A204.1 (cell line): ENCODE measurements around the gene OCA2.
"Not testable (repeated sequence)": the region's sequence is repeated elsewhere in the genome, so short reads cannot be mapped to it uniquely, and the experiment has no call there.

Experiments
- FAIRE-seq: peaks from 2 replicates; lab custom pipeline; 2012; peaks lifted over from hg19 to GRCh38; lab: Jason Lieb, UNC

Gene OCA2

DNA sequence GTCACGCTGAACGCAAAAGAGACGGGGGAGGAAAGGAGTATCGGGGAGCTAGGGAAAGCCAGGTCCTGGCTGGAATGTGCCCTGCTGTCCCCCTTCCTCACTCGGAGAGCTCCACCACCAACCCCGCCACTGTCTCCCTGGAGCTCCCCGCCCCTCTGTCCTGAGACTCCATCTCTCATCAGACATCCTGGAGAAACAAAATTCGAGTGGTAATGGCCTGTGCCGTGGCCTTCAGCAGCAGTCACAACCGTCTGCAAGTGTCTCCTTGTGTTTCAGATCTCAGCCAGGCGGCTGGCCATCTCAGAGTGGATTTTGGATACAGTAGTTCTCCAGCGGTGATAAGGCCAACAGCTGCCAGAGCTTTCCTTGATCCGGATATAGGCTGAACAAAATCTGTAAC, 76.9 kb downstream of the OCA2 start:
- FAIRE-seq = no peak

DNA sequence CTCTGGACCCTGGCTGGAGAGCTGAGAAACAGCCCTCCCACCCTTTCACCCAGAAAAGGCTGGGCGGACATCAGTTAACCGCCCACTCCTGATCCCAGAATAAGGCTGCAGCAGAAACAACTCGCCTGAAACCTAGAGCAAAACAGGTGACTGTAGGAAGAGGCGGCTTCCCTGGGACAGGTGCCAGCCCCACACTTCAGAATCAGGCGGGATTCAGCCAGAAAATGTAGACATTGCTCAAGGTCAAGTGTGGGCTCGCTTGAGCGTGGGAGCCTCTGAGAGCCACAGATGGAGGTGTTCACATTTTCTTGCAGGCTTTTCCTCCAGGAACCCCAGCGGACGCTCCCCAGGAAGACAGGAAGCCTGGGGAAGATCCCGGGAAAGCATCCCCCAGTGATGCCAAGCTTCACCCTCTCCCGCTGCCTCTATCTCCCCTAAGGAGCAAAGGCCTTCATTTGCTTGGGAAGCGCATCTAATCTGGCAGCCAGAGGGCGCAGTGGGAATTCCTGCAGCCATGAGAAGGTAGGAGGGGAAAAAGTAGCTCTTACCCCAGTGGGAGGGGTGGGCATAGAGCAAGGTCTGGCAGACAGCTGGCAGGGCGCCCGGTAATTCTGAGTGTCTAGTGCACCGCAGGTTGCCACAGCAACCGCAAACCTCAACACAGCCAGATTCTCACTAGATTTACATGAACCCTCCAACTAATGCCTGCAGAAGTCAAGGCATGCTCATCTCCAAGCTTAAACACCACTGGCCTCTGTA, 77.7 kb downstream of the OCA2 start:
- FAIRE-seq = no peak

DNA sequence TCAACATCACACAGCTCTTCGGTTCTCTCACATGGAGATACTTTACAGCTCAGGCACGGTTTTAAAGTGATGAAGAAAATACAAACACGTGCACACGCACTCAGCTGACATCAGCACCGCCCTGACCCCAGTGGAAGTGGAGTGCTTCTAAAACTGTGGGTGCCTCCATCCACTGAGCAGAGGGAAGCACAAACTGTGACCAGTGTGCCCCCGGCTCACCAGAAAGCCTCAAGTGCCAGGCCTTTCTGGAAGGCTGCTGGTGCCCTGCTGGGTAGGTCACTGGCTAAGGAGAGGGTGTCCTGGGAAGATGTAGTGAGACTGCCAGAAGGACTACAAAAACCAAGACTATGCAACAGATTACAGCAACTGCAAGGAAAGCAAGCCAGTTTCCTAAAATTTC, 78.5 kb downstream of the OCA2 start:
- no peak for FAIRE-seq

DNA sequence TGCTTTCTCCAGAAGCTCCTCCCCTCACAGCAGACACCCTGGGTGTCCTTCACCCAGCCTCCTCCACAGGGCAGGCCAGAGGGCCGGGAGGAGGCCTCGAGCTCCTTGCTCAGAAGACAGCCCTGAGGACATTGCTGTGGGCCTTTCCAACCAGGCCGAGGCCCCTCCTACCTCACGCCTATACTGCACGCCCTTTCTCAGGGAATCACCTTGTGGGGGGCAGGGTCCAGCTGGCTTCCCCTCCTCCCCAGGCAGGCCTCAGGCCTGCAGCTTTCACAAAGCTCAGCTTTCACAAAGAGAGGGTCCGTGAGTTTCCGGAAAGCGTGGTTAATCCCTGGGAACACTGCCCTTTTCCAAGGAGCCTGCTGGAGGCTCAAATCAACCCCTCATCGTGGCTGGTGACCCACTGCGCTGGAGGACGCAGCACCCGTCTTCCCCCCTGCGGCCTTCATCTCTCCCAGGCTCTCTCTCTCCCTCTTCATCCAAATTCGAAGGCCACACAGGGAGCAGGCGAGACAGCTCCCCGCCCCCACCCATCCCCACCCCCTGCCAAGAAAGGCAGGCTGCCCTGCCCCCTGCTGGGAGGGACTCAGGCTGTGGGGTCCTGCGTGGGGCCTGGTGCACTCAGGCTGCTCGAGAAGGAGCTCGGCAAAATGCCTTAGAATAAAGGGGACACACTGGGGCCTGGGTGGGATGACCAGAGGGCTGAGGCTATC, 79.4 kb downstream of the OCA2 start:
- FAIRE-seq = no peak

DNA sequence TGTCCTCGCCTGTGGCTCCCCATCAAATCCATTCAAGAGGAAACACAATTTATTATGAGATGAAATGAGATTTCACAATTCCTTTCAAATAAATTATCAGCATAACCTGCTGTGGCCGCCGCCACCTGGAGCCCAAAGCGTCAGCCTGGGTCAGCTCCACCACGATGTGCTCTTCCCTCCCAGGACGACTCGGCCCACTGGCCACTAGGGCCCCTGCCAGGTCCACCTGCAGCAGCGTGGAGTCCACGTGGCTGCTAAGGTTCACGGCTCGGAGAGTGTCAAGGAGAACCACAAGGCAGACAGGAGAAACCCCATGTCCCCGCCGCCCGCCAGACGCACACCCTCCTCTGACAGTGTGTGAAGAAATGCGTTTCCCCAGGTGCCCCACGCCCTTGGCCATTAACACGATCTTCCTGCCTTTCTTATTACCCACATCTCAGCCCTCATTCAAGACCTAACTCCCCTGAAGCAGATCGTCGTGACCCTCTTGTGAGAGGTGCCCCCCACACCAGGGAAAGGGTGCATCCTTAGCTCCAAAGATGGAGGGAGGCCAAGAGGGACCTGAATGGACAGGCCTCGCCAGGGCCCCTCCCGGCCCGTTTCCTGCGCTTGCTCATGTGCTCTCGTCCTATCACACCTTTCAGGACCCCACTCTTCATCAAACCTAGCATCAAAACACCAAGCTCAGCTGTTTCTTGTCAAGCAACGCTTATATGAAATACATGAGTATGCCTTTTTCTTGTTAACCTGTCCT, 80.6 kb downstream of the OCA2 start:
- FAIRE-seq = no peak

DNA sequence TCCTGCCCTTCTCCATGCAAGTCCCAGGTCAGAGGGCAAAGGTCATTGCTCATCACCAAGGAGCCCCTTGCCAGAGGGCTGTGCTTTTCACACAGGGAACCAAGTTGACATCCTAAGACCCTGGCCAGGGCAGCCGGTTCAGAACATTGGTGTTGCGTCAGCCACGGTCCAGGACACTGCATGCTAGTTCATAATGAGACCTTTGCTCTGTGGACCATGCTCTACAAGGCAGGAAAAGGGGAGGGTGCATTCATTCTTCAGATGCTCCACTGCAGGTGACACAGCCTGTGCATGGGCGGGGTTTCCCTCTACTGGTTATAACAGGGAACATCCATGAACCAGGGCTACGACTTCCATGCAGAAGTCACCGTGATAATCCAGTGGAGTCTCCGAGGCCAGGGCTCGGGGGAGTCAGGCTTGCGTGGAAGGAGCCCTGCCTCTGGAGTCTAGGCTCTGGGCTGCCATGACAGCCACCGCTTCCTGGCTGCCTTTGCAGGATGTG, 81.6 kb downstream of the OCA2 start:
- FAIRE-seq = no peak

DNA sequence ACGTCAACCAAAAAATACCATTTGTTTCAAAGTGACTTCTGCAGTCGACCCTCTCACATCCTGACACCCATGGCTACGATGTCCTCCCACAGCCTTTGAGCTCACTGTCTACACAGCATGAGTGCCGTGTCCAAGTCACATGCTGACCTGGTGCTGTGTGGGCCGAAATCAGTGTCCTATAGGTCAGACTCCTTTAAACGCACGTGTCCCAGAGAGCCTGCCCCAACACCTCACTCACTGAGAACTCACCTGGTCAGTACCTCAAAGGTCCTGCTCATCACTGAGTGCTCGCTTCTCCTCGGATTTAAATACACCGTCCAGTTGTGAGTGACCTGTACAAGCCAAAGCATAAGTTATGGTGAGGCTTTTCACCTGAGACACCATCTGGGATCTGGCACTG, 83.3 kb downstream of the OCA2 start:
- FAIRE-seq = no peak

DNA sequence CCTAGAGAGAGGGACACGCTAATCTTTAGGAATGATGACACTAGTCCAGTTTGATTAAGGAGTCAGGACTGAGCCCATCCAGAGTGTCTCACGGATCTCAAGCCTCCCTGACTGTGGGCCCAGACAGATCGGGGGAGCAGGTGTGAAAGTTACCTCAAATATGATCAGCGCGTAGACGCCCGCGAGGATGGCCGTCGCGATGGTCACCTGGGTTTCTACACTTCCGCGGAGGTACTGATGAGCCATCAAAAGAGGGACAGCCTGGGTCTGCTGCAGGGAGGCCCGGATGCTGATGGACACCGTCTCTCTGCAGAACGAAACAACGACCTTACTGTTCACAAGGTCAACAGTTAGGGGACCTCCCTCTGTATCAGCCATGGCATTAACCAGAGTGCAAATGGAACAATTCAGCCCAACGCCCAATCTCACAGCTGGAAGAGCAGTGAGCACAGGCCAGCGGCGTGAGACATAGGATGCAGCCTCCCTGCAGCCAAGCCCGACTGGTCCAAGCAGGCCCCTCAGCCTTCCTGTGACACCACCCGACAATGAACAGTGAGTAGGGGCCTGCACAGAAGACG, 84.4 kb downstream of the OCA2 start:
- FAIRE-seq = no peak

DNA sequence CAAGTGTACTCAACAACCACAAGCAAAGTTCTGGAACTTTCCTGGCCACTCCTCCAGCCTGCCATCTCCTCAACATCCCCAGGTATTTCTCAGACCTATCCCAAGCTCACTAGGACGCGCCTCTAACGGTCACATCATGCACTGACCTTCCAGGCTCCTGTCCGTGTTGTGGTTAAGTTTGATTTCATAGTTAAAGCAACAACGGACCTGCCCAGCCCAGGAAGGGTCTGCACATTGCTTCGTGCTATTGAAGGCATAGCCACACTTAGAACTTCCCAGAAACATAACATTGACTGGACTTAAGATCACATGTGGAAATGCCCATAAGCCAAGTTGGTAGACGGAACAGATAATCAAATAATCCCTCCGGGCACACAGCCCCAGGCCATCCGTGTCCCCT, 85.1 kb downstream of the OCA2 start:
- FAIRE-seq = no peak

DNA sequence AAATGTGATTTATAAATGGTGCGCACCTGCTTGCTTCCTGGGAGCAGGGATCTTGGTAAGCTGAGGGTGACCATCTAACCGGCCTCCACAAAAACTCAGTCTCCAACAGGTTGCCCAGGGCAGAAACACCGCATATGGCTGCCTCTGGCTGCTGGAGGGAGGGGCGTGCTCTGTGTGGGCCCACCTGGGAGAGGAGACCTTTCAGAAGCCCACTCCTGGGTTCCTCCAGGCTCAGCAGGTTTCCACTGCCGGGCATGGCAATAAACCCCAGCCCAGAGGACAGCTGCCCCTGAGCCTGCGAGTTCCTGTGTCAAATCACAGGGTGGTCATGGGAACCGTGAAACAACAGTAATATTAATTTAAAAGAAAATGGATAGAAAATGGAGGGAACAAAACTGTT, 85.6 kb downstream of the OCA2 start:
- FAIRE-seq = no peak

DNA sequence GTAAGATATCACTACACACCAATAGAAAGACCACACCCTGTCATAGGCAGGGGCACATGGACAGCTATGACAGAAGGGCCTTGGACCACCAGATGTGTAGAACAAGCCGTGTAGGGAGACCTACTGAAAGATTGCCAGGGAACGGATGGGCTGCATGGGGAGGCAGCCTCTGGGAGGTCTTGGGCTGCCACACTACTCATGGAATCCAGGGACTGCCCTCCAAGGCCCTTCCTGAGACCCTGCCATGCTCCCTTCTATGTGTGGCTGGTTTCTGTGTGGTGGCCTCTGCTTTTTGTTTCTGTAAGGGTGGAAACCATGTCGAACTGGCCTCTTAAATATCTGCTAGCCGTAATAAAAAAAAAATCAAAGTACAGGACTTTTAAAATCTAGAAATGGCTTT, 86.9 kb downstream of the OCA2 start:
- no peak for FAIRE-seq

DNA sequence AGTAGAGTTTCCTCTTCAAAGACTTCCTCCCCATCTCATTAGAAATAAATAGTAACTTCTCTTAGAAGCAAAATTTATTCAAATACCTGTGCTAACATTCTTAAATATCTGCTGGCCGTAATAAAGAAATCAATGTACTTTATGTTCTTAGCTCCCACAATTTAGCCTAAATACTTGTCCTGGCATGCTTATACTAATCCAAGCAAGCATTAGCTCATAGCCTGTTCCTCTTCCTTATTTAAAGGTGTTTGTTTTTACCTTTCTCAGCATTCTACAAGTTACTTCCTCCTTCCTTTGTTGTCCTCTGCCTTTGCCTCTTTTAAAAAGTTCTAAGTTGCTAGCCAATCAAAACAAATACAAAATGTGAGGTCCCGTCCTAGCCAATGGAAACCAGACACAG, 90.9 kb downstream of the OCA2 start:
- not testable (repeated sequence) for FAIRE-seq

DNA sequence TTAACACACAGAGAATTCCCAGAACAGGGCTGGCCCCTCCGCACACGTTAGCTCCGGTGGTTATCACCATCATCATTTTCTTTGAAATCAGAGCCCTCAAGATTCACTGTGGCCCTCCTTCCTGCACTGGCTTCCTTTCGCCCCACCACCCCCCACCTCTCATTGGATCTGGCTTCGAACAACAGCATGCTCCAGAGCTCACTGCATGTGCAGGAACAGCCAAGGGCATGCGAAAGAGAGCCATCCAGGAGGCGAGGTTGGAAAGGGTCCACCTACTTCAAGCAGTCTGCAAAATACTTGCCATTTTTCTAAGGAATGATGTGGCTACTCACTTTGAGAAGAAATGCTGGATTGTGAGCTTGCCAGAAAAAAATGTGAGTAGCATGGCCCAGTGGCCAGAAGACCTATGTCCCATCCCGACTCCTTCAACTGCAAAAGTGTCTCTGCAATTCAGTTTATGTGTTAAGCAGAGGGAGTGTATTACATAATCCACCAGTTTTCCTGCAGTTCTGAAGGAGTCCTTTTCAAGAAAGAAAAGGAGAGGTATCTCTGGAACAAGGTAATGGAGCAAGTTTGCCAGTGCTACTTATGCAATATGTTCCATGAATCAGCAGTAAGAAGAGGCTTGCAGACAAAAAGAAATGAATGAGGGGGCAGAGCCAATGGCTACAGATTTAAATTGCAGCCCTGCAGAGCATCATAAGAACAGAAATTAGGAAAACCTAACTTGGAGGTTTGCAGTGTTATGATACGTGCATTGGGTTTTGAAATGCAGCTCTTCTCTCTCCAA, 92.8 kb downstream of the OCA2 start:
- no peak for FAIRE-seq

DNA sequence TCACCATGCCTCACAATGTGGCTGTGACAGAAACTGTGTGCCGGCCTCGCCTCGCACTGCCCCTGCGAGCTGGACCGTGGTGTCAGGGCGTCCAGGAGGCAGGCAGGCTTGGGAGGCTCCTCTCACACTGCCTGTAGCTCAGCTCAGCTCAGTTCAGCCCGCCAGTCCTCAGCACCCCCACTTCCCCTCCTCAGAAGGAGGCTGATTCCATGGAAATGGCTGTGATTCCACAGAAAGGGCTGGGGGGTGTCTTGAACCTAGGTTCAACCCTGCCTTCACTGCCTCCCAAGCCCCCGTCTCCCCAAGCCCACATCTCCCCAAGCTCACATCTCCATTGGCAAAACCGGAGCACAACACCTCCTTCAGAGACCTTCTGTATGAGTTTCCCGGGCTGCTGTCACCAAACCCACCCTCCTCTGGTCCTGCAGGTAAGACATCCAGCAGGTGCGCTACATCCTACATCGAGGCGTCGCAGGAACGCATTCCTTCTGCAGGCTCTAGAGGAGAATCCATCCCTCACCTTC, 94.0 kb downstream of the OCA2 start:
- FAIRE-seq = no peak

DNA sequence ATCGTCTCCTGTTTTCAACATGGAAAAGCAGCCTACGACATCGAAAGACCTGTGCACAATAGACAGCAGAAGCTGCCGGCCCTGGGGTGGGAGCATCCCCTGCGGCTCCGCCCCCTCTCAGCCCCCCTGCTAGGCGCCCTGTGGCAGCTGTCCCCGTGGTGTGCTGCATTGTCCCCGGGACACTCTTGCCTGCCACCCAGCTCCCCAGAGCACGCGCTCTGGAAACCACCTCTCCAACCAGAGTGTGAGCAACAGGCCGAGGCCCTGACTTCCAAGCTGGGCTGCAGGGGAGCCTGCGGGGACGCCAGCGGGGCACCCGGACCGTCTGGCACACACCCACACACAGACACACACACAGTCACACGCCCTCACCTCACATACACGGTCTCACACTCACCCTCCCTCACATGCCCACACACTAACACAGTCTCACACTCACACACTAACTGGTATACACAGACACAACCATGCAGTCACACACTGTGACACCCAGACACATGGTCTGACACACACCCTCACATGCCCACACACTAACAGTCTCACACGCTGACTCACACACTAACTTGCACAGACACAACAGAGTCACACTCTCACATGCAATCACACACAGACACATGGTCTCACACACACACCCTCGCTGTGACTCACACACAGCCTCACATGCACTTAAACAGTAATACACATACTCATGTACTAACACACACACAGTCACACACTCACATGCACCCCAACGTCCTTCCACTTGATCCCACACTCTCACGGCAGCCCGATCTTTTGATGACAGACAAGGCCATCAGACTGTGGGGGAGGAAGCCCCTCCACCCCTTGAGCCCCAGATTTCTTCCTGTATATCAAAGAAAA, 94.7 kb downstream of the OCA2 start:
- no peak for FAIRE-seq

DNA sequence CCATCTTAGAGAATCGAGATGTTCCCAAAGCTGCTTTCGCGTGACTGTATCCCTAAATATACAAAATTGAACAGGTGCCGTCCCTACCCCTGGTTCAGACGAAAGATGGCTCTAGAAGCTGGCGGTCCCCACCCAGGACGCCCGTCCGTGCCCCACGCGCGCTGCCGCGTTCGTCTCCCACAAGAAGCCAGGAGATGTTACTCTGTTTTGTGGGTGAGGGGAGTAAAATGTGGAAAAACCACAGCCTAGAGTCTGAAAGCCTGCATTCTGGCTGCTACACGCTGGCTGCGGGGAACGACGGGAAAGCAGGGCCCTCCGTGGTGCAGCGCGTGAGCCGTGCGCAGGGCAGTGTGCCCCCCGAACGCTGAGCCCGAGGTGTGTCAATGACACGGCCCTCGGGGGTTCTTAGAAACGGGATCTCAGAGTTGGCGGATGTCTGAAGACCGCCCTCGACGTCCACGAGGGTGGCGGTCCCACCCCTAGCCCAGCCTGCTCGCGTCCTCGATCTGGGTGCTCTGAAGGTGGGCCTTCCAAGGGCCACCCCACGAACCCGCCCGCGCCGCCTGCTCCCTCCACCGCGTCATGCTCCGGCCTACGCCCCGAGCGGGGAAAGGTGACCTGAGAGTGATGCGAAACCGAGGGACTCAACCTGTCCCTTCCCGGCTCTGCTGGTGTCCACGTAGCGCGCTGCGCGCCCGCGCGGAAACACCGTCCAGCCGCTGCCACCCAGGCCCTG, 95.6 kb downstream of the OCA2 start:
- FAIRE-seq = no peak

DNA sequence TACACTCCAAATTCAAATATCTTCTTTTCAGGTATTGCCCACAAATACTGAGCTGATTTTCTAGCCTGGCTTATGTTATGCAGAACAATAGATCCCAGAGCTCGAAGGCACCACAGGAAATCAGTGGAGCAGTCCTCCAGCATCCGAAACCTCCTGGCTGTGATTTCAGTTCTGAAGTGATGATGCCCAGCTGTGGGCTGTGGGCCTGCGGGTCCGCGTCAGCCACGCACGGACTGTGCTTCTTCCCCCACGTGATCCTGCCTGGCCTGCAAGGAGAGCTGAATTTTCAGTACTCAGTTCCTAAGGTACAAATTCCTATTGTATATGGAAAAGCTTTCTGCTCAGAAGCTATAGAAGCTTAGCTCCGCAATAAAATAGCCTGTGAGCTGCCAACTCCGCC, 96.2 kb downstream of the OCA2 start:
- FAIRE-seq = no peak

DNA sequence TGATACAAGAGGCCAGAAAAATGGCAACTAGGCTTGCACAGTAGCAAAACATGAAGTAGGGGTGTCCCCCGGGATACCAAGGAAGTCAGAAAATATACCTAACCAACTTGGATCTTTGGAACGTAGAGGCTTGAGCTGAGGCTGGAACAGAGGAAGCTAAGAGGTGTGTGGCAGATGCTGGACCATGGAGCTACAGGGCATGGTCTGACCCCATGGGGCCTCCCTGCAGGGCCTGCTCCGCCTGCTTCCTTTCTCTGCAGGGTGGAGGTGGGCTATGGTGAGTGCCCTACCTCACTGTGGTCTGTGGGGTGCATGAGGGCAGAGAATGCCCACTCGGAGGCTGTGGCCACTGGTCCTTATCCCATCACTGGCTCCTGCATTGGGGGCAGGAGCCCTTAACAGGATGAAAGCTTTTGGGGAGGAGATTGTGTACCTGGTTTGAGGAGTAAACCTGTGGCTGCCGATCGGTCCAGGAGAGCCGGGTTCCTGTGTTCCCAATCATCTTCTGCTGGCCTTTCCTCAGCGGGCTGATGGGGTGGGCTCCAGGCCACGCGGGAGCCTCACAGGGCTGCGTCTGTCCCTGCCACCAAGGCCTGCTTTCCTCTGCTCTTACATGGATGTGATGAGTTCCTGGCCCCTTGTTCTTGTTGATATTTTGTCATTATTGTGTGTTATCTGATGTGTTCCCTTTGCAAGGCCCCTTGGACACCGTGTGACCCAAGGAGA, 96.8 kb downstream of the OCA2 start:
- no peak for FAIRE-seq

DNA sequence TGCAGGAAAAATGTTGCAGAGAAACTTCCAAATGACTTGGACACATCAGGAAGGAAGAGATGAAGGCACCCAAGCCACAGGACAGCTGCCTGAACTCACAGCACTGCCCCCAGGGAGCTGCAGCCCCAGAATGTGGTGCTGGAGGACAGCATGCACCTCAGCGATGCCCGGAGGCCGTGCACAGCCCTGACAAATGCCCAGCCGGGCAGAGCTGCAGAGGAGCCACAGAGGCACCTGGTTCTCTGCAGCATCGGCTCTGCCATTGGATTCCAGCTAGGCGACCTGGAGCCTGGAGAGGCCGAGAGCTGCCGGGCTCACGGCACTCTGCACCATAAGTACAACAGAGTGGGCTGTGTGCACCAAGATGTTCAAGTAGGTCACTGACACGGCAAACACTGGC, 97.5 kb downstream of the OCA2 start:
- no peak for FAIRE-seq
